Activated CD8-positive, alpha-beta memory T cell treated with anti-CD3 and anti-CD28 coated beads, Interleukin-2, amount 10 ng/mL, durations not matched to agents 7 days and 5 days (primary cell): Measurements from ENCODE around the gene L3HYPDH. TPM values are rescaled to one million over a fixed set of nuclear protein-coding genes. Genes with fewer than 3 reads are reported as not detected.

ENCODE experiments used
- ATAC-seq: fragments of 150-1000 bp; cut with Tn5 transposase; one replicate; pipeline ENCODE4 v1.10.0; 2021; ENCODE audit warnings: moderate library complexity
- CTCF ChIA-PET: fragments of 350-600 bp; sonication (Branson Sonifier 250); formaldehyde crosslinking; loops from one replicate; lab custom pipeline; 2021; ENCODE audit warnings: antibody characterized with exemption; lab: Charles Lee
- DNase-seq: peaks from one replicate; pipeline ENCODE4 v3.0.0-alpha.2; 2020
- H3K27ac Mint-ChIP-seq: one replicate; pipeline ENCODE4 v1.8.0; 2021; ENCODE audit warnings: mild to moderate bottlenecking, mixed read lengths
- H3K27me3 Mint-ChIP-seq: one replicate; pipeline ENCODE4 v1.8.0; 2021; ENCODE audit warnings: mixed read lengths
- H3K36me3 Mint-ChIP-seq: one replicate; pipeline ENCODE4 v1.8.0; 2021; ENCODE audit warnings: mild to moderate bottlenecking, mixed read lengths
- H3K4me1 Mint-ChIP-seq: one replicate; pipeline ENCODE4 v1.8.0; 2021; ENCODE audit warnings: mixed read lengths
- H3K4me3 Mint-ChIP-seq: one replicate; pipeline ENCODE4 v1.8.0; 2021; ENCODE audit warnings: mild to moderate bottlenecking, moderate library complexity, mixed read lengths
- H3K9me3 Mint-ChIP-seq: one replicate; pipeline ENCODE4 v1.8.0; 2022; ENCODE audit warnings: low read depth, mixed read lengths
- total RNA-seq, 2 experiments: library from RNA; stranded (reverse); gene quantifications; one replicate each; pipeline ENCODE4 v1.2.3, GENCODE V29; 2021

The L3HYPDH gene
- total RNA-seq, 2 experiments from 2014 or later: 11.0 to 26.7 TPM

DNA sequence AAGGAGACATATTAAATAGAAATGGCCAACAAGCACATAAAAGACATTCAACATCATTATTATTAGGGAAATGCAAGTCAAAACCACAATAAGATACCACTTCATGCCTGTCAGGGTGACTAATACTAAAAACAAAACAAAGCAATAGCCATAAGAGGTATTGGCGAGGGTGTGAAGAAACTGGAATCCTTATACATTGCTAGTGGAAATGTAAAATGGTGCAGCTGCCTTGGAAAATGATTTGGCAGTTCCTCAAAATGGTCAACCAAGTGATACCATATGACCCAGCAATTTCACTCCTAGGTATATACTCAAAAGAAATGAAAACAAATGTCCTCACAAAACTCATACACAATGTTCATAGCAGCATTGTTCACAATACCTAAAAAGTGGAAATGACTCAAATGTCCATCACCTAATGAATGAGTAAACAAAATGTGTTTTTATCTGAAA is 46.0 kb downstream of the L3HYPDH start:
- ATAC-seq (no peak), DNase-seq (no peak)
- Mint-ChIP-seq H3K27ac (no peak overlapping the region), H3K9me3 (no peaks in the 10 kb centered on the region), H3K36me3 (no peaks in the 10 kb centered on the region), H3K27me3 (peaks cover 3% of the 10 kb centered on the region), H3K4me1 (peaks cover 5% of the 10 kb centered on the region), H3K4me3 (no peak overlapping the region)
- CTCF ChIA-PET: interaction anchor here (1.3 kb wide), 2 partner anchors 9 to 311 kb away, joined by 3 to 5 read pairs; no protein-coding TSS in a partner anchor

DNA sequence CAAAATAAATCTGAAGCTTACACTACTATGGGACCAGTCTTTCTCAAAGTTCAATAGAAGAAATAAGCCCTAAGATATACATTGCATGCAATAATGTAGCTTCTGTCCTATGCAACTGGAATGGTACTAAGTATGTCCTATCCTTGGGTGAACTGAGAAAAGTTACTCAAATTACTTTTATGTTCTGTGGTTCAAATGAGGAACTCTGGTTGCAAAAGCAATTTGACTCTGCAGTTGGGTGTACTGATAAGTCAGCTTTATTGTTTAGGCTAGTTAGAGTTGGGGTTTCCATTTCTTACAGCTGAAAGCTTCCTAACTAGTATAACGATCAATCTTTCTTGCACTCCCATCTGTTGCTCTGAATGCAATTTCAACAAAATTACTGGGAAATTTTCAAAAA is 48.2 kb downstream of the L3HYPDH start:
- CTCF ChIA-PET: interaction anchor here (1.1 kb wide), 1 partner anchor 8 kb away, joined by 4 read pairs; no protein-coding TSS in a partner anchor
- no peak overlapping the region for H3K4me3 Mint-ChIP-seq
- H3K27ac Mint-ChIP-seq: no peak overlapping the region
- no peaks in the 10 kb centered on the region for H3K27me3 Mint-ChIP-seq
- DNase-seq (no peak), ATAC-seq (no peak)
- H3K4me1 Mint-ChIP-seq: peaks cover 5% of the 10 kb centered on the region
- H3K9me3 Mint-ChIP-seq: no peaks in the 10 kb centered on the region
- H3K36me3 Mint-ChIP-seq: no peaks in the 10 kb centered on the region

- DNase-seq: no peak
- Mint-ChIP-seq H3K4me3 (no peak overlapping the region), H3K27me3 (no peaks in the 10 kb centered on the region), H3K36me3 (no peaks in the 10 kb centered on the region), H3K27ac (no peak overlapping the region), H3K9me3 (no peaks in the 10 kb centered on the region), H3K4me1 (peaks cover 5% of the 10 kb centered on the region)
- CTCF ChIA-PET: interaction anchor here (1.1 kb wide), 1 partner anchor 9 kb away, joined by 4 read pairs; no protein-coding TSS in a partner anchor
- no peak for ATAC-seq
Measured at GRCh38 chr14:59435101-59435500, 49.1 kb downstream of the L3HYPDH start.

- DNase-seq: no peak
- CTCF ChIA-PET: interaction anchor here (1.0 to 1.5 kb wide), 2 partner anchors 9 to 928 kb away, joined by 3 to 5 read pairs; no protein-coding TSS in a partner anchor
- no peaks in the 10 kb centered on the region for H3K9me3 Mint-ChIP-seq
- peaks cover 6% of the 10 kb centered on the region for H3K4me1 Mint-ChIP-seq
- no peaks in the 10 kb centered on the region for H3K36me3 Mint-ChIP-seq
- ATAC-seq: no peak
- no peak overlapping the region for H3K4me3 Mint-ChIP-seq
- H3K27me3 Mint-ChIP-seq: peaks cover 11% of the 10 kb centered on the region
- no peak overlapping the region for H3K27ac Mint-ChIP-seq
Measured at GRCh38 chr14:59429790-59430189, 54.4 kb downstream of the L3HYPDH start.

- Mint-ChIP-seq H3K36me3 (no peaks in the 10 kb centered on the region), H3K27me3 (peaks cover 14% of the 10 kb centered on the region), H3K4me3 (no peak overlapping the region), H3K4me1 (peaks cover 6% of the 10 kb centered on the region), H3K9me3 (no peaks in the 10 kb centered on the region), H3K27ac (no peak overlapping the region)
- DNase-seq (no peak), ATAC-seq (no peak)
- CTCF ChIA-PET: interaction anchor here (0.7 to 1.5 kb wide), 3 partner anchors 10 to 789 kb away, joined by 3 to 5 read pairs (median 3); no protein-coding TSS in a partner anchor
Measured at GRCh38 chr14:59428581-59429012, 55.6 kb downstream of the L3HYPDH start.

DNA sequence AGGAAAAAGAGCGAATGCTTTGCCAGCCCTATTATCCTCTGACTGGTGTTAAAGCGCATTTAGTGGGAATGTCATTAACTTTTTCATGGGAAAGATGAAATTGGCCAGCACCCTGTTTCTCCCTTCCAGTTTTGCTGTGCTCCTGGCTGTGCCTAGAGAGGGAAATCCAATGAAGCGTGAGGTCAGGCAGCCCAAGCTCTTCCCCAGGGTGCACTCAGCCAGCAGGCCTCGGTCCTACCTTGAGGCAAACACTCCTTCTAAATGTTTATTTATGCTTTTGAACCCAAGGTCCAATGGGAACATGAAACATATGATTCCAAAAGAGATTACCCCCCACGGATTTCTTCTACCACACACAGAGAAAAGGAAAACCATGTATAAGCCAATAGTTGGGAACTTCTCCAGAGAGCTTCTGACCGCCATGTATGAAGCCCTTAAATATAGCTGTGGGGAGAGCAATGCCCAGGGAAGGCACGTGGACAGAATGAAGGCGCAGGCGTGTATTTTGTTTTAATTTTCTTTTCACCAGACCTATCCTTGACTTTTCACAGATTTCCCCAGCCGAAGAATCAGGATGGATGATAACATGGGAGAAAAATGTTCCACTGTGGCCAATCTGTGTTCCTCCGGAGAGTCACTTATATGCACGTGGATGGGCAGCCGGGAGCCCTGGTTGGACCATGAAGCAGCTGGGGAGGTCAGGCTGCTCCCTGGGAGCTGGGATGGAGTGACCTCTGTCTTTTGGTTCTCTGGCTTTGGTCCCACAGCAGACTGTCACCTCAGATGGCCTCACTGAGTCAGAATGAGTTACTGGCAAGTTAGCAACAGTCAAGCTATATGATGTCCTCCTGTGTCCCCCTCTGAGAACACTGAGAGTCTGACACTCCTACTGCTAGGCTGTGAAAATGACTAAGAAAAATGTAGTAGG is 56.3 kb downstream of the L3HYPDH start:
- Mint-ChIP-seq H3K4me3 (no peak overlapping the region), H3K36me3 (no peaks in the 10 kb centered on the region), H3K4me1 (peaks cover 6% of the 10 kb centered on the region), H3K27ac (no peak overlapping the region), H3K27me3 (peaks cover 18% of the 10 kb centered on the region), H3K9me3 (no peaks in the 10 kb centered on the region)
- DNase-seq (no peak), ATAC-seq (no peak)
- CTCF ChIA-PET: interaction anchor here (1.1 to 1.5 kb wide), 2 partner anchors 11 to 304 kb away, joined by 3 to 5 read pairs; no protein-coding TSS in a partner anchor

DNA sequence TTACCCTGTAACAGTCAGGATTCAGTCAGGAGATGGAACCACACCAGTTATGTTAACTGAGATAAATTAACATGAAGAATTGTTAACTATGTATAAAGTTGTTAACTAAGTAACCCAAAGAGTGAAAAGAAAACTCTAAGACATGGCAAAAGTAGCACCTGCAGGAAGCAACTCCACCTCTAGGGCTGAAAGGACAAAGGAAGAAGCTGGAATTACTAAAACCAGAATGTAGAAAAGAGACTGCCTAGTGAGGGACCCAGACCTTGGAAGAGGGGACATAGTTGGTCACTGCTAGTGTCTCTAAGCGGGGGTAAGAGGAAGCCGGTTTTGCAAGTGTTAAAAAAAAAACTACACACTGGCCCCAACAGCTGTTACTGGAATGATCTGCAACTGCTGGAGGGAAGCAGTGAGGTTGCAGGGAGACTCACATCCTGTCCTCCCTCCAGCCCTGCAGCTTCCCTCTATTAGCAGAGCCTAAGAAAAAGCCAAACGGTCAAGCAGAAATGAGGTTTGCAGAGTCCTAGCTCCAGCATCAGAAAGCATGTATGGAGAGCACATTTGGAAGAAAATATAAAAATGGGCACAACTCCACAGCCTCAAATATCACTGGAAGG is 58.8 kb downstream of the L3HYPDH start:
- ATAC-seq (no peak), DNase-seq (no peak)
- no peak overlapping the region for H3K4me3 Mint-ChIP-seq
- H3K4me1 Mint-ChIP-seq: peaks cover 6% of the 10 kb centered on the region
- H3K27me3 Mint-ChIP-seq: peaks cover 23% of the 10 kb centered on the region
- CTCF ChIA-PET: no interaction called here
- H3K36me3 Mint-ChIP-seq: no peaks in the 10 kb centered on the region
- no peaks in the 10 kb centered on the region for H3K9me3 Mint-ChIP-seq
- no peak overlapping the region for H3K27ac Mint-ChIP-seq

GRCh38 chr14:59424341-59425071 is 59.7 kb downstream of the L3HYPDH start:
- DNase-seq: no peak
- Mint-ChIP-seq H3K27ac (no peak overlapping the region), H3K27me3 (peaks cover 31% of the 10 kb centered on the region), H3K9me3 (no peaks in the 10 kb centered on the region), H3K4me1 (peaks cover 6% of the 10 kb centered on the region), H3K4me3 (no peak overlapping the region), H3K36me3 (no peaks in the 10 kb centered on the region)
- CTCF ChIA-PET: no interaction called here
- no peak for ATAC-seq

Other genes starting within 250 kb of the L3HYPDH start
- gene GPR135, start 19.0 kb downstream of the L3HYPDH start, total RNA-seq: 1 to 10 TPM; 1.3 to 2.1 TPM
- 10 to 100 TPM; 20.3 to 25.0 TPM for gene JKAMP, start 109 bp upstream of the L3HYPDH start, total RNA-seq
- not detected for gene CCDC175, start 92.4 kb upstream of the L3HYPDH start, total RNA-seq